ENCODE results near the gene FKBP11. TPM values are rescaled to one million over a fixed set of nuclear protein-coding genes. Genes with fewer than 3 reads are reported as not detected.

The FKBP11 gene
- total RNA-seq, 1 donor from 2014 or later = 74.2 TPM

Other genes with a start within 250 kb of the FKBP11 start
- 46.1 and 48.9 TPM in 2 replicates for gene KANSL2, start 243.3 kb downstream of the FKBP11 start, total RNA-seq
- gene CCNT1, start 208.8 kb downstream of the FKBP11 start, total RNA-seq = 49.1 and 59.0 TPM in 2 replicates
- gene ADCY6, start 136.4 kb downstream of the FKBP11 start, total RNA-seq = 0.22 and 0.32 TPM in 2 replicates
- 16.5 and 17.1 TPM in 2 replicates for gene CACNB3, start 107.0 kb downstream of the FKBP11 start, total RNA-seq
- 125 and 126 TPM in 2 replicates for gene DDX23, start 73.3 kb downstream of the FKBP11 start, total RNA-seq
- 4.0 and 5.6 TPM in 2 replicates for gene RND1, start 59.6 kb downstream of the FKBP11 start, total RNA-seq
- gene ARF3, start 32.0 kb upstream of the FKBP11 start, total RNA-seq = 150 and 164 TPM in 2 replicates
- gene WNT10B, start 46.2 kb upstream of the FKBP11 start, total RNA-seq = 1.3 and 1.6 TPM in 2 replicates
- gene WNT1, start 52.8 kb upstream of the FKBP11 start, total RNA-seq = 0.22 TPM in 1 of 2 replicates, not detected in the other
- gene DDN, start 73.9 kb upstream of the FKBP11 start, total RNA-seq = 0.07 and 0.29 TPM in 2 replicates
- gene PRKAG1, start 93.3 kb upstream of the FKBP11 start, total RNA-seq = 73.7 and 74.8 TPM in 2 replicates
- 107 and 123 TPM in 2 replicates for gene KMT2D, start 135.3 kb upstream of the FKBP11 start, total RNA-seq
- gene RHEBL1, start 144.5 kb upstream of the FKBP11 start, total RNA-seq = 10.4 and 11.1 TPM in 2 replicates
- gene DHH, start 169.3 kb upstream of the FKBP11 start, total RNA-seq = 0.07 TPM in 1 of 2 replicates, not detected in the other
- gene LMBR1L, start 185.4 kb upstream of the FKBP11 start, total RNA-seq = 61.9 and 64.4 TPM in 2 replicates
- gene TUBA1B, start 205.9 kb upstream of the FKBP11 start, total RNA-seq = 1,474 and 1,482 TPM in 2 replicates

Data from T-helper 1 cell treated with Interleukin-12 subunit alpha and Interleukin-12 subunit beta and Interleukin-4 antibody, amounts not matched to agents 30 ng/mL and 1 ng/mL, for 36 hours (primary cell).